ENCODE results near the gene OR2V1.

DNA sequence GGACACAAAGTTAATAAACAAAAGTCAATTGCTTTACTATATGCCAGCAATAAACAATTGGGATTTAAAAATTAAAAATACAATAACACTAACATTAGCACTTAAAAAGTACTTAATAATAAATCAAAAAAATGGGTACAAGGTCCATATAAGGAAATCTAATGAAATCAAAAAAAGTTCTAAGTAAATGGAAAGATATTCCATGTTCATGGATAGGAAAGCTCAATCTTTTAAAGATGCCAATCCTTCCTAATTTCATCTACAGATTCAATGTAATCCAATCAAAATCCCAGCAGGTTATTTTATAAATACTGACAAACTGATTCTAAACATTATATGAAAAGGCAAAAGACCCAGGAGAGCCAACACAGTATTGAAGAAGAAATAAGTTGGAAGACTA lies 49.0 kb downstream of the OR2V1 start:
- TF ChIP-seq POLR2AphosphoS5 (IDR thresholded peaks at IDR 0.05; ENCODE audit: borderline replicate concordance, low read depth, low read length) (no peak), EZH2 (IDR thresholded peaks at IDR 0.05) (no peak), FOXP2 (optimal IDR thresholded peaks at IDR 0.05; ENCODE audit: control extremely low read depth, extremely low read length, insufficient read depth) (no peak)

Data from SK-N-MC (cell line).